ENCODE results near the gene MYL11. TPM values are rescaled to one million over a fixed set of nuclear protein-coding genes. Genes with fewer than 3 reads are reported as not detected.

Gene MYL11
- polyA plus RNA-seq, 1 of the 3 experiments (the other 2 are of a cell fraction), result 0.23 TPM

DNA sequence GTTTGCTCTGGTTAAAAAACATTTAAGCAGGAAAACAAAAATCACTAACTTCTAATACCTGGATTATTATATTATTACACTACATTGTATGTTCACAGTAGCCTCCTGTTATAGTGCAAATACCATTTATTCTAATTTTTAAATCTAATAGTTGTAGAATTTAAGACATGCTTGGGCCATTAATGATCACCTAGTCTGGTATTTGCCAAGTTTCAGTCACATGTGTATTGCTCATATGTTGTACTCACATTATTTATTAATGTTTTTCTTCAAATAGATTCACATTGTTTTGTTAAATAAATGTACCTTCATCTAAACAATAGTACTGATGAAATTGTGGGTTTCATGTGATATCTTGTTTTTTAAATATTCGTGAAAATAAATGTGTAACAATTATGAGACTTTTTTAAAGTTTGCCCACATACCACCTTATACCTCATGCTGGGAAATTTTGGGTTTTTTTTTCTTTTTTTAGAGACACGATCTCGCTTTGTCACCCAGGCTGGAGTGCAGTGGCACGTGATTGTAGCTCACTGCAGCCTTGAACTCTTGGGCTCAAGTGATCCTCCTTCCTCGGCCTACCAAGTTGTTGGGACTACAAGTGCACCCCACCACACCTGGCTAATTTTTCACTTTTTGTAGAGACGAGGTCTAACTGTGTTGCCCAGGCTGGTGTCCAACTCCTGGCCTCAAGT lies 38.7 kb downstream of the MYL11 start:
- WGBS (ENCODE audit: low lambda C conversion rate), result 97% methylated on average over 6 of the region's 6 CpGs
- CTCF ChIA-PET, result no interaction called here

More for the DNA sequence above, 38.7 kb downstream of the MYL11 start:
- Histone ChIP-seq H3K9ac (no peak overlapping the region), H3K79me2 (ENCODE audit: insufficient read depth) (peaks cover 39% of the 10 kb centered on the region), H3K27ac (ENCODE audit: low read depth in 2 of 2, low read length in 1 of 2) (no peak overlapping the region), H3K9me3 (no peaks in the 10 kb centered on the region), H3K4me3 (ENCODE audit: low read depth in 2 of 2, low read length in 1 of 2) (no peak overlapping the region), H3F3A (replicated peaks; ENCODE audit: insufficient read depth) (peaks cover 29% of the 10 kb centered on the region), H4K20me1 (ENCODE audit: insufficient read depth) (peaks cover 4% of the 10 kb centered on the region; the same call in 1 of the 2 replicates), H3K9me2 (no peaks in the 10 kb centered on the region), H3K4me1 (ENCODE audit: control insufficient read depth in 1 of 2, insufficient read depth in 2 of 2, low read depth in 1 of 2, low read length in 1 of 2) (peaks cover 11 to 19% of the 10 kb centered on the region in 2 experiments; a peak in 2 of 4 replicates), H3K27me3 (ENCODE audit: insufficient read depth) (no peaks in the 10 kb centered on the region), H2AFZ (ENCODE audit: low read depth) (no peak overlapping the region), H3K4me2 (no peak overlapping the region), H3K36me3 (replicated peaks in 1 of 2; ENCODE audit: control insufficient read depth in 1 of 2, insufficient read depth in 2 of 2, low read length in 1 of 2) (peaks cover 13 to 15% of the 10 kb centered on the region in 2 experiments)
- TF ChIP-seq GATA2 (CRISPR knock-in tag; IDR thresholded peaks at IDR 0.05) (no peak), TAF1 (IDR thresholded peaks at IDR 0.05; ENCODE audit: borderline replicate concordance, low read depth, low read length) (no peak), RFX5 (IDR thresholded peaks at IDR 0.05; ENCODE audit: low read length) (no peak), RAD21 (IDR thresholded peaks at IDR 0.05; ENCODE audit: low read length) (no peak), ELF1 (IDR thresholded peaks at IDR 0.05) (no peak), JUND (IDR thresholded peaks at IDR 0.05) (no peak), TCF12 (IDR thresholded peaks at IDR 0.05) (no peak), RXRA (IDR thresholded peaks at IDR 0.05; ENCODE audit: borderline replicate concordance, low read depth) (no peak), CHD2 (IDR thresholded peaks at IDR 0.05; ENCODE audit: low read length, partially characterized antibody) (no peak), MXI1 (IDR thresholded peaks at IDR 0.05; ENCODE audit: low read depth, low read length) (no peak)
- TF ChIP-seq, protein P1, sequence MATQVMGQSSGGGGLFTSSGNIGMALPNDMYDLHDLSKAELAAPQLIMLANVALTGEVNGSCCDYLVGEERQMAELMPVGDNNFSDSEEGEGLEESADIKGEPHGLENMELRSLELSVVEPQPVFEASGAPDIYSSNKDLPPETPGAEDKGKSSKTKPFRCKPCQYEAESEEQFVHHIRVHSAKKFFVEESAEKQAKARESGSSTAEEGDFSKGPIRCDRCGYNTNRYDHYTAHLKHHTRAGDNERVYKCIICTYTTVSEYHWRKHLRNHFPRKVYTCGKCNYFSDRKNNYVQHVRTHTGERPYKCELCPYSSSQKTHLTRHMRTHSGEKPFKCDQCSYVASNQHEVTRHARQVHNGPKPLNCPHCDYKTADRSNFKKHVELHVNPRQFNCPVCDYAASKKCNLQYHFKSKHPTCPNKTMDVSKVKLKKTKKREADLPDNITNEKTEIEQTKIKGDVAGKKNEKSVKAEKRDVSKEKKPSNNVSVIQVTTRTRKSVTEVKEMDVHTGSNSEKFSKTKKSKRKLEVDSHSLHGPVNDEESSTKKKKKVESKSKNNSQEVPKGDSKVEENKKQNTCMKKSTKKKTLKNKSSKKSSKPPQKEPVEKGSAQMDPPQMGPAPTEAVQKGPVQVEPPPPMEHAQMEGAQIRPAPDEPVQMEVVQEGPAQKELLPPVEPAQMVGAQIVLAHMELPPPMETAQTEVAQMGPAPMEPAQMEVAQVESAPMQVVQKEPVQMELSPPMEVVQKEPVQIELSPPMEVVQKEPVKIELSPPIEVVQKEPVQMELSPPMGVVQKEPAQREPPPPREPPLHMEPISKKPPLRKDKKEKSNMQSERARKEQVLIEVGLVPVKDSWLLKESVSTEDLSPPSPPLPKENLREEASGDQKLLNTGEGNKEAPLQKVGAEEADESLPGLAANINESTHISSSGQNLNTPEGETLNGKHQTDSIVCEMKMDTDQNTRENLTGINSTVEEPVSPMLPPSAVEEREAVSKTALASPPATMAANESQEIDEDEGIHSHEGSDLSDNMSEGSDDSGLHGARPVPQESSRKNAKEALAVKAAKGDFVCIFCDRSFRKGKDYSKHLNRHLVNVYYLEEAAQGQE (IDR thresholded peaks at IDR 0.05; ENCODE audit: low read depth, low read length), result no peak
- TF ChIP-seq, protein P2, sequence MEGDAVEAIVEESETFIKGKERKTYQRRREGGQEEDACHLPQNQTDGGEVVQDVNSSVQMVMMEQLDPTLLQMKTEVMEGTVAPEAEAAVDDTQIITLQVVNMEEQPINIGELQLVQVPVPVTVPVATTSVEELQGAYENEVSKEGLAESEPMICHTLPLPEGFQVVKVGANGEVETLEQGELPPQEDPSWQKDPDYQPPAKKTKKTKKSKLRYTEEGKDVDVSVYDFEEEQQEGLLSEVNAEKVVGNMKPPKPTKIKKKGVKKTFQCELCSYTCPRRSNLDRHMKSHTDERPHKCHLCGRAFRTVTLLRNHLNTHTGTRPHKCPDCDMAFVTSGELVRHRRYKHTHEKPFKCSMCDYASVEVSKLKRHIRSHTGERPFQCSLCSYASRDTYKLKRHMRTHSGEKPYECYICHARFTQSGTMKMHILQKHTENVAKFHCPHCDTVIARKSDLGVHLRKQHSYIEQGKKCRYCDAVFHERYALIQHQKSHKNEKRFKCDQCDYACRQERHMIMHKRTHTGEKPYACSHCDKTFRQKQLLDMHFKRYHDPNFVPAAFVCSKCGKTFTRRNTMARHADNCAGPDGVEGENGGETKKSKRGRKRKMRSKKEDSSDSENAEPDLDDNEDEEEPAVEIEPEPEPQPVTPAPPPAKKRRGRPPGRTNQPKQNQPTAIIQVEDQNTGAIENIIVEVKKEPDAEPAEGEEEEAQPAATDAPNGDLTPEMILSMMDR (IDR thresholded peaks at IDR 0.05), result no peak
- TF ChIP-seq, protein P3, sequence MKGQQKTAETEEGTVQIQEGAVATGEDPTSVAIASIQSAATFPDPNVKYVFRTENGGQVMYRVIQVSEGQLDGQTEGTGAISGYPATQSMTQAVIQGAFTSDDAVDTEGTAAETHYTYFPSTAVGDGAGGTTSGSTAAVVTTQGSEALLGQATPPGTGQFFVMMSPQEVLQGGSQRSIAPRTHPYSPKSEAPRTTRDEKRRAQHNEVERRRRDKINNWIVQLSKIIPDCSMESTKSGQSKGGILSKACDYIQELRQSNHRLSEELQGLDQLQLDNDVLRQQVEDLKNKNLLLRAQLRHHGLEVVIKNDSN (IDR thresholded peaks at IDR 0.05; ENCODE audit: borderline replicate concordance, low read depth), result no peak
- TF ChIP-seq, protein P4, sequence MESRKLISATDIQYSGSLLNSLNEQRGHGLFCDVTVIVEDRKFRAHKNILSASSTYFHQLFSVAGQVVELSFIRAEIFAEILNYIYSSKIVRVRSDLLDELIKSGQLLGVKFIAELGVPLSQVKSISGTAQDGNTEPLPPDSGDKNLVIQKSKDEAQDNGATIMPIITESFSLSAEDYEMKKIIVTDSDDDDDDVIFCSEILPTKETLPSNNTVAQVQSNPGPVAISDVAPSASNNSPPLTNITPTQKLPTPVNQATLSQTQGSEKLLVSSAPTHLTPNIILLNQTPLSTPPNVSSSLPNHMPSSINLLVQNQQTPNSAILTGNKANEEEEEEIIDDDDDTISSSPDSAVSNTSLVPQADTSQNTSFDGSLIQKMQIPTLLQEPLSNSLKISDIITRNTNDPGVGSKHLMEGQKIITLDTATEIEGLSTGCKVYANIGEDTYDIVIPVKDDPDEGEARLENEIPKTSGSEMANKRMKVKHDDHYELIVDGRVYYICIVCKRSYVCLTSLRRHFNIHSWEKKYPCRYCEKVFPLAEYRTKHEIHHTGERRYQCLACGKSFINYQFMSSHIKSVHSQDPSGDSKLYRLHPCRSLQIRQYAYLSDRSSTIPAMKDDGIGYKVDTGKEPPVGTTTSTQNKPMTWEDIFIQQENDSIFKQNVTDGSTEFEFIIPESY (IDR thresholded peaks at IDR 0.05; ENCODE audit: borderline replicate concordance, low read depth), result no peak
- DNase-seq, result no peak
- POLR2A ChIA-PET, result no interaction called here

Data from SK-N-SH (cell line).